ENCODE data around the gene HLA-DQA2.
"Not testable (repeated sequence)": the region's sequence is repeated elsewhere in the genome, so short reads cannot be mapped to it uniquely, and the experiment has no call there.

HLA-DQA2 gene

GRCh38 chr6:32741031-32741960, at the start of gene HLA-DQA2:
Gene HLA-DQA2, plus strand, starts transcription at chr6:32741391. Its CDS starts 53 bp downstream, at chr6:32741444.
- DNase-seq, result no peak

- DNase-seq, result no peak
These were observed 49.2 kb upstream of the HLA-DQA2 start for GRCh38 chr6:32692019-32692418.

- no peak for DNase-seq
These were observed 44.2 kb upstream of the HLA-DQA2 start for GRCh38 chr6:32697031-32697430.

GRCh38 chr6:32700391-32701040, 40.7 kb upstream of the HLA-DQA2 start:
- peak; percentile 6 for DNase-seq

GRCh38 chr6:32703347-32703746, 37.8 kb upstream of the HLA-DQA2 start:
- no peak for DNase-seq

GRCh38 chr6:32705164-32705563, 36.0 kb upstream of the HLA-DQA2 start:
- not testable (repeated sequence) for DNase-seq

- no peak for DNase-seq
These were observed 31.6 kb upstream of the HLA-DQA2 start for GRCh38 chr6:32709625-32710024.

GRCh38 chr6:32713241-32713640, 27.9 kb upstream of the HLA-DQA2 start:
- DNase-seq, result no peak

GRCh38 chr6:32716396-32716795, 24.8 kb upstream of the HLA-DQA2 start:
- DNase-seq, result no peak

GRCh38 chr6:32718879-32719278, 22.3 kb upstream of the HLA-DQA2 start:
- no peak for DNase-seq

- no peak for DNase-seq
These were observed 3.1 kb upstream of the HLA-DQA2 start for GRCh38 chr6:32738126-32738525.

GRCh38 chr6:32742374-32742773, 1.2 kb downstream of the HLA-DQA2 start:
- DNase-seq, result no peak

- DNase-seq, result no peak
These were observed 3.6 kb downstream of the HLA-DQA2 start for GRCh38 chr6:32744776-32745175.

- DNase-seq, result not testable (repeated sequence)
These were observed 4.5 kb downstream of the HLA-DQA2 start for GRCh38 chr6:32745649-32746048.

GRCh38 chr6:32752580-32752979, 11.4 kb downstream of the HLA-DQA2 start:
- DNase-seq, result no peak

GRCh38 chr6:32759669-32760068, 18.5 kb downstream of the HLA-DQA2 start:
- no peak for DNase-seq

GRCh38 chr6:32761072-32761471, 19.9 kb downstream of the HLA-DQA2 start:
- DNase-seq, result no peak

- no peak for DNase-seq
These were observed 20.4 kb downstream of the HLA-DQA2 start for GRCh38 chr6:32761548-32761947.

GRCh38 chr6:32763421-32763820, 22.2 kb downstream of the HLA-DQA2 start, which contains the start of gene HLA-DQB2:
Gene HLA-DQB2, minus strand, starts transcription at chr6:32763532. Its CDS starts 62 bp downstream, at chr6:32763470.
- DNase-seq, result no peak

GRCh38 chr6:32764048-32764447, 22.9 kb downstream of the HLA-DQA2 start:
- no peak for DNase-seq

- DNase-seq, result no peak
These were observed 31.5 kb downstream of the HLA-DQA2 start for GRCh38 chr6:32772656-32773055.

GRCh38 chr6:32774426-32774825, 33.2 kb downstream of the HLA-DQA2 start:
- no peak for DNase-seq

GRCh38 chr6:32775071-32775470, 33.9 kb downstream of the HLA-DQA2 start:
- no peak for DNase-seq

- no peak for DNase-seq
These were observed 37.8 kb downstream of the HLA-DQA2 start for GRCh38 chr6:32779036-32779435.
